ENCODE data around the gene TTK.
A peak's percentile ranks its signal among the peaks of the same experiment; 100 is the strongest.

TTK gene

GRCh38 chr6:80004173-80005072, at the start of gene TTK:
Gene TTK (plus strand): TSS chr6:80004649. CDS start chr6:80005844, 1,195 bp downstream.
- peak; percentile 97 for DNase-seq

GRCh38 chr6:79954849-79955248, 49.6 kb upstream of the TTK start:
- DNase-seq, result no peak

DNA sequence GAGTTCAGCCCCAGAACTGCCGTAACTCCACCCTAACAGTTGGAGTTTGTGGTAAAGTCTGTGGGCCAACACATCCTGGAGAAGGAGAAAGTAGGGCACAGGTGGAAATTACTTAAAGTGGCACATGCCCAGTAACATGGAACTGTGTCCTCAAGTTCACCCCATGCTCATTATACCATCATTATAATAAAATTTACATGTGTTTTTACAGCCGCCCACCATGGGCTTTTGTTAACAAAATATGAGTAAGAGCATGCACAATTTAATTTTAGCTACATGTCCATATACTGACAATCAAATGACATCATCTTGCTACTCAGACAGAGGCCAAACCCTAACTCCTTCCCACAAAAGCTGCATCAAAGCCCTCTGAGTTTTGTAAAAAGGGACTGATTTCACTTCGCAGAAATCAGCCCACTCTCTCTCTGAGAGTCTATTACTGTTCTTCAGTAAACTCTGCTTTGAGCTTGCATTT, 39.8 kb upstream of the TTK start:
- no peak for DNase-seq

GRCh38 chr6:79967178-79967577, 37.3 kb upstream of the TTK start:
- no peak for DNase-seq

DNA sequence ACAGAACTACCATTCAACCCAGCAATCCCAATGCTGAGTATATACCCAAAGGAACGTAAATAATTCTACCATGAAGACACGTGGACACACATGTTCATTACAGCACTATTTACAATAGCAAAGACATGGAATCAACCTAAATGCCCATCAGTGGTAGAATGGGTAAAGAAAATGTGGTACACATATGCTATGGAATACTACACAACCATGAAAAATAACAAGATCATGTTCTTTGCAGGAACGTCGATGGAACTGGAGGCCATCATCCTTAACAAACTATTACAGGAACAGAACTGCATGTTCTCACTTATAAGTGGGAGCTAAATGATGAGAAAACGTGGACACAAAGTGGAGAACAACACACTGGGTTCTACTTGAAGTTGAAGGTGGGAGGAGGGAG, 34.7 kb upstream of the TTK start:
- DNase-seq, result no peak

GRCh38 chr6:79971193-79971592, 33.3 kb upstream of the TTK start:
- no peak for DNase-seq

DNA sequence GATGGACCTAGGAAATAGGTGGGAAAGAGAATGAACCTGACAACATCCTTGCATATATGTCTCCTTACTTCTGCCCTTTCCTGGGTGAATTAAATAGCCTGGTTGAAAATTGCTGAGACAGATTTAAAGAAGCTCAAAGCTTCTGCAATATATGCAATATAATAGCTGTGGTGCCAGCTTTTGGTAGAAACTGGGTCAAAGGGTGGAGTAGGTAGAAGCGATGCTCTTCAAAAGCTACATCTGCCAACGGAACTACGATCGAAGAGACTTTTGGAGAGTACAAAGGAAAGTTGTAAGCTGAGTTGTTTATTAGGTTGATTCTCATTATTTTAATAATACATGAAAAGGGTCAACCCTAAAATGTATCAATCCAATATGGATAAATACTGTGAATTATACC, 22.8 kb upstream of the TTK start:
- DNase-seq, result no peak

- no peak for DNase-seq
Observed at GRCh38 chr6:79984261-79984660, 20.2 kb upstream of the TTK start.

GRCh38 chr6:79985128-79985527, 19.3 kb upstream of the TTK start:
- DNase-seq, result no peak

GRCh38 chr6:79989641-79990040, 14.8 kb upstream of the TTK start:
- no peak for DNase-seq

DNA sequence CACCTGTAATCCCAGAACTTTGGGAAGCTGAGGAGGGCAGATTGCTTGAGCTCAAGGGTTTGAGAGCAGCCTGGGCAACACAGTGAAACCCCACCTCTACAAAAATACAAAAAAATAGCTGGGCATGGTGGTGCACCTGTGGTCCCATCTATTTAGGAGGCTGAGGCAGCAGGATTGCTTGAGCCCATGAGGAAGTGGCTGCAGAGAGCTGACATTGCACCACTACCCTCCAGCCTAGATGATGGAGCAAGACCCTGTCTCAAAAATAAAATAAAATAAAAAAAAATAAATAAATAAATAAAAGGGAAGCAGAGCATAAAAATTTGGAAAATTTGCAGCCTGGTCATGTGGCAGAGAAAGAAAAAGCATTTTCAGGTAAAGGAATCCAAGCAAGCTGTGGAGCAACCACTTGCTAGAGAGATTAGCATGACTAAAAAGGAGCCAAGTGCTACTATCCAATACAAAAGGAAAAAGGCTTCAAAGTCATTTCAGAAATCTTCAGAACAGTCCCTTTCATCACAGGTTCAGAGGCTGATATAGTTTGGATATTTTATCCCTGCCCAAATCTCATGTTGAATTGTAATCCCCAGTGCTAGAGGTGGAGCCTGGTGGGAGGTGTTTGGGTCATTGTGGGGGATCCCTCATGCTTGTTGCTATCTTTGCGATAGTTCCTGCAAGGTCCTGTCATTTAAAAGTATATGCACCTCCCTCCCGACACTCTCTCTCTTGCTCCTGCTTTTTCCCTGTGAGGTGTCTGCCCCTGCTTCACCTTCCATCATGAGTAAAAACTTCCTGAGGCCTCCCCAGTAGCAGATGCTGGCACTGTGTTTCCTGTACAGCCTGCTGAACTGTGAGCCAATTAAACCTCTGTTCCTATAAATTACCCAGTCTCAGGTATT, 11.2 kb upstream of the TTK start:
- no peak for DNase-seq

- DNase-seq, result no peak
Observed at GRCh38 chr6:79993911-79994309, 10.5 kb upstream of the TTK start.

DNA sequence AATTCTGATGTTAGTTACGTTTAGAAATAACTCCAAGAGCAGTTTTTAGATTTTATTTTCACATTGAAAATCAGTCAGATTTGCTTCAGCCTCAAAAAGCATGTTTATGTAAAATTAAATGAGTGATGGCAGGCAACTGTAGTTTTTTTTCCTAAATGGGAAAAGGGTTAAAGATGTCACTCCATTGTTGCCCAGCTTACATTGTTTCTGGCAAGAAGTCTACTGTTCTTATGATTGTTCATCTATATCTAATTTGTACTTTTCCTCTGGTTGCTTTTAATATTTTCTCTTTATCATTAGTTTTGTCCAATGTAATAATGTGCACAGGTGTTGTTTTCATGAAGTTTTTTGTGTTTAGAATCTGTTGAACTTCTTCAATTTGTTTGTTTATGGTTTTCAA, 6.7 kb upstream of the TTK start:
- no peak for DNase-seq

GRCh38 chr6:80001337-80001736, 3.1 kb upstream of the TTK start:
- no peak for DNase-seq

DNA sequence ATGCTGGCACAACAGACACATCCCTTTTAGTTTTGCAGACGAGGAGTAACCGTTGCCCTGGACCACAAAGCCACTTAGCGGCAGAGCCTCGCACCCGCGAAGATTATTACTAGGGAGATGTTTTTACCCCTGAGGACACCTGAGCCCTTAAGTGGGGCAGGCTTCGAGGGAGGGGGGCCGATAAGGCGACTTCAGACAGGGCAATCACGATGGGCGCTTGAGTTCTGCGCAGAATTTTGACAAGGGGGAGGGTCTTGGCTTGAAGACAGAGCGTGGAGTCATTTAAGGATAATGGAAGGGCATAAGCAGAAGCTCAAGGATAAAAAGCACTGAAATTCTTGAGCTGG, 650 bp upstream of the TTK start:
- DNase-seq, result peak; percentile 35

GRCh38 chr6:80005406-80005805, 957 bp downstream of the TTK start:
- no peak for DNase-seq

- DNase-seq, result no peak
Observed at GRCh38 chr6:80006541-80006940, 2.1 kb downstream of the TTK start.

DNA sequence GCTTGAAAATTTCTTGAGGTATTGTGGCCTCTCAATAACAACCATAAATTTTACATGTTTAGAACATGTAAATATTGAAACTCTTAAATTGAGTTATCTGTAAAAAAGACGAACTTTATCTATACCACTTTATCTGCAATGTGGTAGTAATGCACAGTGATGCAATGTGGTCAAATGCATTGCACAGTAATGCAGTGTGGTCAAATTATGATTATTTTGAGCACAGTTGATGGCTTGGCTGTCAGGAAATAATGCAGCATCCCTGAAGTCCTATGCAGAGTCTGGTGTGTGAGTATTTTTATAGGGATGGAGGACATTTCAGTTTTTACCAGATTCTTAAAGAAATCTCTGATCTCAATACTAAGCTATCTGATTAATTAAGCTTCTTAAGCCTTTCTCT, 5.1 kb downstream of the TTK start:
- DNase-seq, result no peak

GRCh38 chr6:80010288-80010687, 5.8 kb downstream of the TTK start:
- DNase-seq, result no peak

- DNase-seq, result no peak
Observed at GRCh38 chr6:80015839-80016435, 11.5 kb downstream of the TTK start.

DNA sequence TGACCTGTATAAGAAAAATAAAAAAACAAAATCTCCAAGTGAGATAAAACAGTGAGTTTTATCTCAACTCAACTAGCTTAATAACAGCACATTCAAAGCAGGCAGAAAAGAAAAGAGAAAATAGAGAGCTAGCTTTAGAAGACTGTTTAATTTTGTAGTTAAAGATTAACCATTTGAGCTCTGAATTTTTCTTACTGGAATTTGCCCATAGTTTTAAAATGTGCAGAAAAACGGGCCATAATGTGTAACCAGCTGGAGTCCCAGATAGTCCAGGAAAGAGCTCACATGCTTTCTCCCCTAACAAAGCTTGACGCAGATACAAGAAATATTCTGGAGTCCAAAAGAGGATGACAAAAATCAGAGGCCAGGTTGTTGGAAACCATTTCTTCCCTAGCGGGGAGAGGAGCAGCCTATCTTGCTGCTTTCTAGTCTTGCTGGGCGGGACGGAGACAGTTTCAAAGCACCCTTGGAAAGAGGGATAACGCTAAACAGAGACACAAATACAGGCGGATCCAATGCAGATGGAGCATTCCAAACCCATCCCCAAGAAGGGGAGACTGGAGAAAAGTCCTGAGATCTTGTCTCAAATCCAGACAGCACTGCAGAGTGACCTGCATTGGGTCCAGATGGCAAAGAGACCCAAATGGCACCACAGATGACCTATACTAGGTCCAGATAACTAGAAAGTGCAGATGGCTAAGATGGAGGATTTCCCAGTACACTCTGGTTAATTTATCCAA, 16.1 kb downstream of the TTK start:
- no peak for DNase-seq

DNA sequence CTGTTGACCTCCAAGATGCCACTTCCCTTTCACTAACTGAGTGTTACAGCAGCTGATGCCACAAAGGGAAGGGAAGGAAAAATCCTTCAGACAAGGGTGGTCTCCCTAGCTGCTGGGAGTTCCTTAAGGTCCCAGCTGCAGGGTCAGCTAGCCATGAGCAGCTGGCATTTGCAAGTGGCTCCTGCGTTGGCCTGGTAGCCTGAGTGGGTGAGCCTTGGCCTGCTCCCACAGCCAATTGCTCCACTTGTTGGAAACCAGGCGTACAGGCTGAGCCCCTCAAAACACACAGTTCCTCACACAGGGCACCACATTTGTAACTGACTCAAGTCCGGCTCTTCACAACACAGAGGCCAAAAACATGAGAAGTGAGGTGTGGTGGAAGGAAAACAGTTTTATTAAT, 16.7 kb downstream of the TTK start:
- DNase-seq, result no peak

- no peak for DNase-seq
Observed at GRCh38 chr6:80021591-80021990, 17.1 kb downstream of the TTK start.
